Stimulated activated naive CD4-positive, alpha-beta T cell (primary cell): ENCODE data around the gene ZXDC.
A peak's percentile ranks its signal among the peaks of the same experiment; 100 is the strongest.

Source experiments
- DNase-seq, 6 experiments: peaks; one replicate each; lab custom pipeline; 2025; lab: John Stamatoyannopoulos, UW

ZXDC gene, protein sequence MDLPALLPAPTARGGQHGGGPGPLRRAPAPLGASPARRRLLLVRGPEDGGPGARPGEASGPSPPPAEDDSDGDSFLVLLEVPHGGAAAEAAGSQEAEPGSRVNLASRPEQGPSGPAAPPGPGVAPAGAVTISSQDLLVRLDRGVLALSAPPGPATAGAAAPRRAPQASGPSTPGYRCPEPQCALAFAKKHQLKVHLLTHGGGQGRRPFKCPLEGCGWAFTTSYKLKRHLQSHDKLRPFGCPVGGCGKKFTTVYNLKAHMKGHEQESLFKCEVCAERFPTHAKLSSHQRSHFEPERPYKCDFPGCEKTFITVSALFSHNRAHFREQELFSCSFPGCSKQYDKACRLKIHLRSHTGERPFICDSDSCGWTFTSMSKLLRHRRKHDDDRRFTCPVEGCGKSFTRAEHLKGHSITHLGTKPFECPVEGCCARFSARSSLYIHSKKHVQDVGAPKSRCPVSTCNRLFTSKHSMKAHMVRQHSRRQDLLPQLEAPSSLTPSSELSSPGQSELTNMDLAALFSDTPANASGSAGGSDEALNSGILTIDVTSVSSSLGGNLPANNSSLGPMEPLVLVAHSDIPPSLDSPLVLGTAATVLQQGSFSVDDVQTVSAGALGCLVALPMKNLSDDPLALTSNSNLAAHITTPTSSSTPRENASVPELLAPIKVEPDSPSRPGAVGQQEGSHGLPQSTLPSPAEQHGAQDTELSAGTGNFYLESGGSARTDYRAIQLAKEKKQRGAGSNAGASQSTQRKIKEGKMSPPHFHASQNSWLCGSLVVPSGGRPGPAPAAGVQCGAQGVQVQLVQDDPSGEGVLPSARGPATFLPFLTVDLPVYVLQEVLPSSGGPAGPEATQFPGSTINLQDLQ

DNA sequence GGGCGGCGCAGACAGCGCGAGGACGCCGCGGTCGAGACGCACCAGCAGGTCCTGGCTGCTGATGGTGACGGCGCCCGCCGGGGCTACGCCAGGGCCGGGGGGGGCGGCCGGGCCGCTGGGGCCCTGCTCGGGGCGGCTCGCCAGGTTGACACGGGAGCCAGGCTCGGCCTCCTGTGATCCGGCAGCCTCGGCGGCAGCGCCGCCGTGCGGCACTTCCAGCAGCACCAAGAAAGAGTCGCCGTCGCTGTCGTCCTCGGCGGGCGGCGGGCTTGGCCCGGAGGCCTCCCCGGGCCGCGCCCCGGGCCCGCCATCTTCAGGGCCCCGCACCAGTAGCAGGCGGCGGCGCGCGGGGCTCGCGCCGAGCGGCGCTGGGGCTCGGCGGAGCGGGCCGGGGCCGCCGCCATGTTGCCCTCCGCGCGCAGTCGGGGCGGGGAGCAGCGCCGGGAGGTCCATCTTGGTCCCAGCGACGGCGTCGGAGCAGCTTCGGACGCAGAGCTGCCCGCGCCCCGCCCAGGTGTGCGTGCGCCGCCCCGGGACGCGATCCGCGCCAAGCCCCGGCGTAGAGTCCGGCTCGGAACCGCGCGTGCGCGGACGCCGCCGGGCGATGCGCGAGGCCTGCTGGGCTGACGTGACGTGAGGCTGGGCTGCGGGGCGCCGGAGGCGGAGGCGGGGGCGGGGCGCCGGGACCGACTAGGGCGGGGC is at the start of gene ZXDC:
Gene ZXDC, minus strand, starts transcription at position 479 of the 702 bp plus-strand sequence. Its CDS starts 26 bp downstream, at position 453.
- DNase-seq = peak; percentile 86 to 91 (median 88)

DNA sequence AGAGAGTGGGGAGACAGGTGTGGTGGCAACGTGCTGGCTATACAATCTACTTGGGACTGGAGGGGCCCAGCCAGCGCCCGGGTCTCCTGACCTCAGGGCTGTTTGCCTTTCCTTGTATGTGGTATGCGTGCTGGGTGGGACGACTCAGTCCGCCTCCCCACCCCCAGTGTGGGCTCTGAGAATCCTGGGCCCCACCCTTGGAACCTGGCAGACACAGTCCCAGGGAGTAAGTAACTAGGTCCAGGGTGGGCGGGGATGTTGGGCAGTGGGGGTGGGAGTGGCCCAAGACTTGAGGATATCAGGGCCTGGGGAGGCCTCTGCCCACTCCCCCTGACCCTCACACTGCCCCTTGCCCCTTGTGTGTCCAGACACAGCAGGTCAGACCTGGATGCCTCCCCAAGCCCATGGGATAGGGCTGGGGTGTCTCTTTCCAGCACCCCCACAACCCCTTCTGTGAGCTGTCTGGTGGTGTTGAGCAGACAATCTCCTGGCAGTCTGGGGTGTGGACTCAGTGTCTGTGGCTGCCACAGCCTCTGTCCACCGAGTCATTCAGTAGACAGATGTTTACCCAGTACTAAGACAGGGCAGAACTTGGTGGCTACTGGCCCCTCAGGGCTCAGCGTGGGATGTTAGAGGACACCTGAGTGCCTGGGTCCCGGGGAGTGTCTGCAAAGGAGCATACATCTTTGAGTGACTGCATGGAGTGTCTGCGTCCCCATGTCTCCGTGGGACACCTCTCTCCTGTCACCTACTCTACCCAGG is 49.6 kb upstream of the ZXDC start:
- DNase-seq = no peak

DNA sequence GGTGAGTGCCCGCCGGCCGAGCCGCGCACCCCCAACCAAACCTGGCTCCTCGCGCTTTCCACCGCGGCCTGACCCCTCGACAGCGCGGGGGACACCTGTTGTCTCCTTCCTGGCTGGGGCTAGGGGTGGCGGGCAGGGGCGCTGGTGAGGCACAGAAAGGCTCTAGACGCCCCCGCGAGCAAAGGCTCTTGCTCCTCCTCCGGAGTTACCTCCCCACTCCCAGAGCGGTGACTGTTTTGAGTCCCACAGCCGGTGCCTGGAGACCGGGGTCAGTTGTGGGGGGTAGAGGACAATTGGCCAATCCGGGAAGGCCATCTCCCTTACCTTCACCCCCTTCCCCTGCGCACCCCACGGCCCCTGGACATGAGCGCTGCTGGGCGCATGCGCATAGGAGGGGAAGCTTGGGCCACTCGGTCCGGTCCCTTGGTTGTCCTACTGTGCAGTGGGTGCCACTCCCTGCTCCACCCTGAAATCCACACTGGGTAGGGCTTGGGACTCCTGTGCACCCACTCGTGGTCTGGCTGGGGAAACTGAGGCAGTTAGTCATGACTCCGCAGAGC is 48.8 kb upstream of the ZXDC start:
- no peak for DNase-seq

DNA sequence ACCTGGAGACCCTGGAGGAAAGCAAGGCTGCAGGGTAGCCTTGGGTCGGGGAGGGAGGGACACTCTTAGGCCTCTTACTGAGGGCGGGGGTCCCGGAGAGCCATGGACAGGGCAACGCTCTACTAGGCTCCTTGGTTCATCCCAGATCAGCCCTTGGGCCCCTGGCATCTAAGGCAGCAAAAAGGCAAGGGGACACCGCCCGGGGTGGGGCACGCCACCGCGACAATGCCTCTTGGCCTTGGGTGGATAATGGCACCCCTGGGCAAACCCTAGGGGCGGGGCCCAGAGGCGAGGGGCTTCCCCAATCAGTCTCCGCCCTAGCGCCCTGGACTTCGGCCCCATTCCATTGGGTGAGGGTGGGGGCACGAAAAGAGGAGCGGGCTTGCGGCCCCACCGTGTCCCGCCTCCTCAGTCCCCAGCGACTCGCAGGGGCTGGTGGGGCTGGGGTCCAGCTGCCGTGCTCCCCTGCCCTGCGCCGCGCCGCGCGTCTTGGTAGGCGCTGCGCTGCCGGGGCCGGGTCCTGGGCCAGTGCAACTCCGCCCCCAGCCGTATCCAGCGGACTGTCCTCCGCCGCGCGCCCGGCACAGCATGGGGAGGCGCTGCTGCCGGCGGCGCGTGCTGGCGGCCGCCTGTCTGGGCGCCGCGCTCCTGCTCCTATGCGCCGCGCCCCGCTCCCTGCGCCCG is 48.2 kb upstream of the ZXDC start, which contains the start of gene CHST13:
Gene CHST13, plus strand, starts transcription at position 411 of the 684 bp plus-strand sequence. Its CDS starts 178 bp downstream, at position 589.
- DNase-seq = no peak

DNA sequence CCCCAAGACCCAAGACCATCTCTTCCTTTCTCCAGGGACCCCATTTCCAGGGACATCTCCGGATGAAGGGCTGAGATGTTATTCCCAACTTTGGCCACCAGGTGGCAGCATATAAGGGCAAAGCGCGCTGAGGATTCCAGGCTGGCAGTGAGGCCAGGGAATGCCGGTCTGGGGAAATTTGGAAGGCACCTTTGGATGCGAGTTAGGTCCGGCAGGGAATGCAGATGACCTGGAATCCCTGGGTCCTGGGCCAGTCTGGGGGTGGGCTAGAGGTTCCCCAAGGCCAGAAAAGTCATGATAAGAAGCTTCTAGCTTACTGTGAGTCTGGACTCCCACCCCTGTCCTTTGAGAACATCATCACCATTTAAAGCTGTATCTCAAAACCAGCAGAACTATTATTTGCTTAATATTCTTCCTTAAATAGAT is 46.7 kb upstream of the ZXDC start:
- DNase-seq = peak in 5 of 6 experiments; percentile 12 to 55 (median 29)

DNA sequence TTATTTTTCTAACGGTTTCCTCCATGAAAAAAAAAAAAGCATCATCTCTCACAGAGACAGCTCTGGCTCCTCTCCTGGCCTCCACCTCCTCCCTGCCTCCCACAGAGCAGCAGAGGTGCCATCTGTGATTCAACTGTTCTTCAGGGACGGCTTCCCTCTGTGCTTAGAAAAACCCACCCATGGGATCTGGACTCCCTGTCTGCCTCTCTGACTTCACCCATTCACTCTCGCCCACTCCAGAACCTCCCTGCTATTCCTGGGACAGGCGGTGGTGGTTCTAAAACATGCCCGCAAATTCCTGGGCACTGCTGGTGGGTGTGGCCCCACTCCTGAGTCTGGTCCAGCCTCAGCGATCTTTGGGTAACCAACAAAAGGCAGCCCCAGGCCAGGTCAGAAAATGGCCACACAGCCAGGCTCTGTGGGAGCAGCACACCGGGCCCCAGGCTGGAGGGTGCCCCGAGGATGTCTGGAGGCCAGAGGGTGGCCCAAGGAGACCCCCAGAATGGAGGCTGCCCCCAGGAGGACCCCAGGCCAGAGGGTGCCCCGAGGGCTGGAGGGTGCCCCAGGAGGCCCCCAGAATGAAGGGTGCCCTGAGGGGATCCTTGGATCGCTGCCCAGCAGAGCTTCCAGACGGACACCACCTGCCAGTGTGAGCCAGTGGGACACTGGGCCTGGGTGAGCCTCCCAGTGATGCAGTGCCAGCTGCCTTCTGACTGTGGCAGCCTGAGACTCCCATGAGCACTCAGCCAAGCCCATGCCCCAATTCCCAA is 45.6 kb upstream of the ZXDC start:
- no peak for DNase-seq

DNA sequence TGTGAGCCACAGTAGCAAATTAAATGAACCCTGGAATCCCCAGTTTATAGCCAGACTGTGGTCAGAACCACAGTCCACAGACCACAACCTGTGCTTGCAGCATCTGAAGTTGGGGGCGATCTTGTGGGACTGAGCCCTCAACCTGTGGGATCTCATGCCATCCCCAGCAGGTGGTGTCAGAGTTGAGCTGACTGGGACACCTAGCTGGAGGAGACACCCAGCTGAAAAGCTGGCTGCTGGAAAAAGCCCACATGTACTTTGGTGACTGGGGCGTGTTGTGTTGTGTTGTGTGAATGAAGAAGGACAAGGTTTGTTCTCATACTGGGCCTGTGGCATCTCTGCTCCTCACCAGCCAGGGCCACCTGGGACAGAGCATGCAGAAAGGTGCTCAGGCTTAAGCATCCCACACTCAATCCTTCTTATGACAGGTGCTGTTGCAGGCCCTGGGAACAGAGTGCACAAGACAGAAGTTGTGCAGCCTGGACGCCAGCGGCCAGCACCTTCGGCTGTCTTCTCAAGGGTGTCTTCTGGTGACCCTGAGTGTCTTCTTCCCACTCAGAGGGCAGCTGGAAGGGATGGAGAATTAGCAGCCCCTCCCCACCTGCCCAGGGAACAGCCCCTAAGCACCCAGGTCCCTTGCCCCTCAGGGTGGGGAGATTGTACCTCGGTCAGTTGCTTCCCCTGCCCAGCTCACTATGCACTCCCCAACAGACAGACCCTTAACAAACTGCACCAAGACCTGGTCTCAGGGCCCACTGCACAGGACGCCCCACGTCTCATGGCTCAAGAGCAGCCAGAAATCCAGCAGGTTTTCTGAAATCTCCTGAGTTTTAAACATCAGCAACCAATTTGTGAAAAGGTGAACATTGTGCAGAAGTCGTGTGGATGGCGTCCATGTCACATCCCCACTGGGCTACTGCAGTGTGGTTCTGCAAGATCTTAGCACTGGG is 44.1 kb upstream of the ZXDC start:
- DNase-seq = no peak

DNA sequence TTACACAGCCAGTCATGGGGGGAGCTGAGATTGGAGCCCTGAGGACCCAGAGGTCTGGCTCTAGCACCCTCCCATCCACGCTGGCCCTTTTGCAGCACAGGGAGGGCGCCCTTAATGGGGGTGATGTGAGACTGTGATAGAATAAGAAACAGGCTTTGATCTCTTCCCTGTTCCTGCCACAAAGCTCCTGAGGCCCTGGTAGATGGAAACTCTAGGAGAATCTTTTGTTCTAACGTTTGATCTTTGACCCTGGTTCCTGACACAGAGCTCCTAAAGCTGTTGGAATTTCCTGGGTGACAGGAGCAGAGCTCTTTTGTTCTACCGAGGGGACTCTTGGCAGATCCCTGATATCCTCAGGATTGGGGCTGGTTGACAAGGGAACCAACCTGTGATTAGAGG is 43.1 kb upstream of the ZXDC start:
- no peak for DNase-seq

DNA sequence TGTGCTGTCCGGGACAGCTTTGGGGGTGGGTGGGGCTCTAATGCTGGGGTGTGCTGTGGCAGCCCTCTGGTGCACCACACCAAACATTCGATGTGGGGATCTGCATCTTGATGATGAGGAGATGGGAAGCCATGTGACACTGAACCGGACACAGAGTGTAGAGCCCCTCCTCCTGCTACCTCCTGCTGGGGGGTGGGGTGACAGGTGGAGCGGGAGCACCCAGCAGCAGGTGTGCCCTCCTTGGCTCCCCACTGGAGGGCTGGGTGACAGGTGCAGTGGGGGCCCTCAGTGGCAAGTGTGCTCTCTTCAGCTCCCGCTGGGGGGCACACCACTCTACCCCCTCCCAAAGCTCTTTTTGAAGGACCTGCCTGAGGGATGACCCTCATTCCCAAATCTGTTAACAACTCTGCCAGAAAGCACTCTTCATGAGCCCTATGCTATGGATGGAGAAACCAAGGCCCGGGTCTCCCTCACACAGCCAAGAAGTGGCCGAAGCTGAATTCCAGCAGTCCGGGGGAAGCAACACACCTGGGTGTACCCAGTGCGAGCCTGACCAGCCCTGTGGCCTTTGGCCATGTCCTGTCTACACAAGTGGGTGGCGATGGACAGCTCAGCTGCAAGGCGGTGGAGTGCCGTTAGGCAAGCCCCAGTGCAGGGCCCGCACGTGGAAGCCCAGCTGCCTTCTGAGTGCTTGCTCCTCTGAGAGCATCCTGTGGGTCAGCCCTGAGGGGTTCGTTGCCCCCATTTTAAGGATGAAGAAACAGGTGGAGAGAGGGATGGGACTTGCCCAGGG is 42.5 kb upstream of the ZXDC start:
- DNase-seq = no peak

DNA sequence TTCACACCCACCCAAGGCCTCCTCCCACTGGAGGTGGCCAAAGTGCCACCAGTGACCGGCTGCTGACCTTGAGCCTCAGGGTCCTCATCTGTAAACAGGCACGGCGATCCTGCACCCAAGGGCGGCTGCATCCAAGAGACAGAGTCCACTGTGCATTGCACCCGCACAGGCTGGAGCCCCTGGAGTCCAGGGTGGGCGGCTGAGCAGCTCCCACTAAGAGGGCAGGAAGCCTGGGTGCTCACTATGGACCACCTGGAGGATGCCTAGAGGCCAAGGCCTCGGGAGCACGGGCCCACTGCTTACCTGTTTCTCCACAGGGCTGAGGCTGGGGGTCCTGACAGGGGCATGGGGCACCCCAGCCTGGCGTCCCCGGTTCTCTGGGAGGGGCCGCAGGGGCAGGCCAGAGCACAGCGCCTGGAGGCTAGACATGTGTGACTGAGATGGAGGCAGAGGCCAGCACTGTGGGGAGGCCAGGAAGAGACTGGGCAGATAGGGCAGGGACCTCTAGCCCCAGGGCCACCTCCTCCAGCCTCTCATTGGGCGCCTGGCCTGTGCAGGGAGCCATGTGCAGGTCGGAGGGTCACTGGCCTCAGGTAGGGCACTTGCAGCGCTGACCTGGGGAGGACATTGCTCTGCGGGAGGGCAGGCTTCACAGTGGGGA is 41.7 kb upstream of the ZXDC start, which contains the start of gene UROC1:
Gene UROC1, minus strand, starts transcription at position 483 of the 661 bp plus-strand sequence. Its CDS starts 54 bp downstream, at position 429.
- no peak for DNase-seq

DNA sequence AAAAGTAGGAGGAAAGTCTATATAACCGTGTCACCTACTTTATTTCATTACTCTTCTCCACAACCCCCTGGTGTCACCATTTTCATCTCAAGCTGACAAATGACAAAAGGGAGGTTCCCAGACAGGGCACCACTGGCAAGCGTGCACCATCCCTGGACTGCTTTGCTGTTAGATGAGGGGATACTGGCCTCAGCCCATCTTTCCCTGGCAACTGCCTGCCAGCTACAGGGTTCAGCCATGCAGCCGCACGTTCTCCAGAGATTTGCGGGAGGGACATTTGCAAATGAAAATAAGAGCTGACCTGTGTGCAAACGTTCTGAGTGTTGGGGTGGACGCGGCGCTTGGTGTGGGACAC is 41.2 kb upstream of the ZXDC start:
- DNase-seq = no peak

DNA sequence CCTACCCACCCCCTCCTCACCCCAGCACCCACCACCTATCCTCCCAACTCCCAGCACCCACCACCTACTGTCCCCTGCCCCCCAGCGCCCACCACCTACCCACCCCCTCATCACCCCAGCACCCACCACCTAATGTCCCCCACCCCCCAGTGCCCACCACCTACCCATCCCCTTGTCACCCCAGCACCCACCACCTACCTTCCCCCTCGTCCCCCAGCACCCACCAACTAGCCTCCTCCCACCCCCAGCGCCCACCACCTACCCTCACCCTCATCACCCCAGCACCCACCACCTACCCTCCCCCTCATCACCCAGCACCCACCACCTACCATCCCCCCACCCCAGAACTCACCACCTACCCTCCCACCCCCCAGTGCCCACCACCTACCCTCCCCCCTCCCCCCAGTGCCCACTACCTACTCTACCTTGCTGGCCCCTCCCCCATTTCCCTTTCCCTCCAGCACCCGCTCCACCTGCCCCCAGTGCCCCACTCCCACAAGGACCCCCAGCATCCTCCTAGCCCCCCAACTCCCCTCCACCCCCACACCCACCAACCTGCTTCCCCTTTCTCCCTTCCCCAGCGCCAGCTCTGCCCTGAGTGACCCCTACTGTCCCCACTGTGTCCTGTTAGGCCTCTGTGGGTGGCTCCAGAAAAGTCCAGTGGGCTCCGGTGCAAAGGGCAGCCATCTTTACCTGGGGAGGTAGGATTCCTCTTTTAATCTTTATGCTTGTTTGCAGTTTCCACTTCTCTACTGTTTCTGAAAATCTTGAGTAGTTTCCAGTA is 40.7 kb upstream of the ZXDC start:
- no peak for DNase-seq

DNA sequence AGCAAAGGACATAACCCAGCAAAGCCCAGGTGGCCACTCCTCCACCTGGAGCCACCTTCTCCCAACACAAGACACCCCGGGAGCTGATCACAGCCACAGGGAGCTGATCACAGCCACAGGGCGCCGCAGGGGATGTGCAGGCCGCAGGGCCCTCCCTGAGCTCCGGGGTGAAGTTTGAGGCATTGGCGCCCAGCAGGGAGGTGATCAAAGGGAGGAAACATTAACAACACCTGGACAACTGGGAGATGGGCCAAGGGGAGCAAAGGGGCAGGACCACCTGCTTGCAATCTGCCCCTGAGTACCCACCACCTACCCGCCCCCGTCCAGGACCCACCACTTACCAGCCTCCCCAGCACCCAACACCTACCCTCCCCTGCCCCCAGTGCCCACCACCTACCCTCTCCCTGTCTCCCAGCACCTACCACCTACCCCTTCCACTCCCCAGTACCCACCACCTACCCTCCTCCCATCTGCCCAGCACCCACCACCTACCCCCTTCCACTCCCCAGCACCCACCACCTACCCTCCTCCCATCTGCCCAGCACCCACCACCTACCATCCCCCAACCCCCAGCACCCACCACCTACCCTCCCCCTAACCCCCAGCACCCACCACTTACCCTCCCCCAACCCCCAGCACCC is 39.5 kb upstream of the ZXDC start:
- no peak for DNase-seq

DNA sequence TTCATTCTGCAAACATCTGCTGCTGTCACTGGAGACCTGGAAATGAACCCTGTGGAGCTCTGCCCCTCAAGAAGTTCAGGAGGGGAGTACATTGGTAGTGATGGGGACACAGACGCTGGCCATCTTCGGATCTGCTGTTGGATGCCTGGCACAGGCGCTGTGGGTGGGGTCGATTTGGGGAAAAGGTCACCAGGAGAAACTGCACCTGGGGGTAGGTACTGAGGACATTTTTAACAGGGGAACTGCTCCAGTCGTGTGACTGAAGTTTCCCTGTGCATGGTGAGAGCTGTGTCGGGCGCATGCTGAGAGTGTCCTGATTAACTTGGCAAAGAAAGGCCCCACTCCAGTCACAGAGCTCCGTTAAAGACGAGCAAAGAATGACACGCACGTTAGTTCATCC is 38.5 kb upstream of the ZXDC start:
- no peak for DNase-seq

DNA sequence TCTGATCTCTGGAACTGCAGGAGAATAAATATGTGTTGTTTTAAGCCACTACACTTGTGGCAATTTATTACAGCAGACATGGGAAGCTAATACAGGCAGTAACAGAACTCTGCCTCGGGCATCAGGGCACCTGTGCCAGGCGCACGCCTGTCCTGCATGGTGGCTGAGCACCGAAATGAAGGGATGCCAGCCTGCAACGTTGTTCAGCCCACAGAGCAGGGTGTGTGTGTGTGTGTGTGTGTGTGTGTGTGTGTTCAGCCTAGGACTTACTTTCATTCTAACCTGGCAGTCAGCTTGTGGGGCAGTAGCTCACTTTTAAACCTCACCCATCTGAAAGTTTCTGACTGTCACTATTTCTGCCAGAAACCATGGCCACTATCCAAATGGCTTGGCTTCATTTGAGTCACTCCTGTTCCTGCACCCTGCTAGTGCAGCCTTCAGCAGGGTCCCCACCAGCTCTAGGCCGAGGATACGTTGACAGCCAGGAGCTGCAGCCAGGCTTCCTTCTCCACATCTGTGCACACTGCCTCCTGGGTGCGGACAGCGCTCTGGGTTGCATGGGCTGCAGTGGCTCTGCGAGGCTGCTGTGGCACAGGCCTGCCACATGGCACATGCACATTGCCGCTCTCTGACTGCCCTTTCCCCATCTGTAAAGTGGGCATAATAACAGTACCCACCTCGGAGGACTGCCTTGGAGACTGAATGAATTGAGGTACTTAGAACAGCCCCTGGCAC is 37.4 kb upstream of the ZXDC start:
- DNase-seq = no peak
